Activated CD4-positive, alpha-beta T cell treated with anti-CD3 and anti-CD28 coated beads, Interleukin-2, amount 50 U/mL, for 16 hours (primary cell): ENCODE data around the gene TDP1.
A peak's percentile ranks its signal among the peaks of the same experiment; 100 is the strongest.
"Not testable (repeated sequence)": the region's sequence is repeated elsewhere in the genome, so short reads cannot be mapped to it uniquely, and the experiment has no call there.

Source experiments
- DNase-seq: peaks from one replicate; pipeline ENCODE4 v3.0.0-alpha.2; 2020

TDP1 gene

GRCh38 chr14:89992273-89992672 lies 36.5 kb downstream of the TDP1 start:
- DNase-seq: no peak

GRCh38 chr14:89996963-89997362 lies 41.2 kb downstream of the TDP1 start:
- no peak for DNase-seq

GRCh38 chr14:90000935-90001334 lies 45.2 kb downstream of the TDP1 start:
- DNase-seq: no peak

GRCh38 chr14:90003526-90004307 lies 48.0 kb downstream of the TDP1 start:
- peak; percentile 57 for DNase-seq

GRCh38 chr14:90005441-90005840 lies 49.7 kb downstream of the TDP1 start:
- DNase-seq: no peak

- no peak for DNase-seq
Measured at GRCh38 chr14:90005939-90006530, 50.3 kb downstream of the TDP1 start.

GRCh38 chr14:90017371-90017770 lies 61.6 kb downstream of the TDP1 start:
- DNase-seq: no peak

- no peak for DNase-seq
Measured at GRCh38 chr14:90019824-90020523, 64.2 kb downstream of the TDP1 start.

GRCh38 chr14:90023176-90023896 lies 67.6 kb downstream of the TDP1 start:
- no peak for DNase-seq

GRCh38 chr14:90024910-90025309 lies 69.2 kb downstream of the TDP1 start:
- no peak for DNase-seq

- not testable (repeated sequence) for DNase-seq
Measured at GRCh38 chr14:90026608-90027007, 70.9 kb downstream of the TDP1 start.

- DNase-seq: no peak
Measured at GRCh38 chr14:90027842-90028241, 72.1 kb downstream of the TDP1 start.

GRCh38 chr14:90034156-90034555 lies 78.4 kb downstream of the TDP1 start:
- DNase-seq: no peak

GRCh38 chr14:90034835-90035525 lies 79.3 kb downstream of the TDP1 start:
- DNase-seq: peak; percentile 26

GRCh38 chr14:90039253-90040010 lies 83.7 kb downstream of the TDP1 start:
- no peak for DNase-seq

- no peak for DNase-seq
Measured at GRCh38 chr14:90040411-90040810, 84.7 kb downstream of the TDP1 start.

GRCh38 chr14:90042496-90043252 lies 86.9 kb downstream of the TDP1 start:
- DNase-seq: no peak

GRCh38 chr14:90045616-90046015 lies 89.9 kb downstream of the TDP1 start:
- DNase-seq: no peak

- no peak for DNase-seq
Measured at GRCh38 chr14:90049390-90049789, 93.7 kb downstream of the TDP1 start.

- no peak for DNase-seq
Measured at GRCh38 chr14:90050271-90050670, 94.5 kb downstream of the TDP1 start.

- no peak for DNase-seq
Measured at GRCh38 chr14:90053044-90053443, 97.3 kb downstream of the TDP1 start.
